ENCODE data around the gene SLC27A4.

DNA sequence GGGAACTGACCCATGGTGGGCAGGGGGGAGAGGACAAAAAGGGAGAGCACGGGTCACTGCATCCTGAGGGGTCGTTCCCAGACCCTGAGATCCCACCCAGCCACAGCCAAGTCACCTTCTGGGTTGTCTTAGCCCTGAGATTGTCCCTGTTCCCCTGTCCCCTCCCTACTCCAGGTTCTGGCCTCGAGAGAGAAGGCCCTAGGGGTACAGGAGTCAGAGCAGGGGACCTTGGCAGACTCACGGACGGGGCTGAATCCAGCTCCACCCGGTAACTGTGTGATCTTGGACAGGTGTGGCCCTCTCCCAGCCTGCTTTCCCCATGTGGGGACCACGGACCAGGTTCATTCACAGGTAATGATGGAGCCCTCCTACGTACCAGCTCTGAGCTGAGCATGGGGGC is 69.1 kb downstream of the SLC27A4 start:
- TF ChIP-seq POLR2A (IDR thresholded peaks at IDR 0.05): no peak
- TF ChIP-seq, protein P1, sequence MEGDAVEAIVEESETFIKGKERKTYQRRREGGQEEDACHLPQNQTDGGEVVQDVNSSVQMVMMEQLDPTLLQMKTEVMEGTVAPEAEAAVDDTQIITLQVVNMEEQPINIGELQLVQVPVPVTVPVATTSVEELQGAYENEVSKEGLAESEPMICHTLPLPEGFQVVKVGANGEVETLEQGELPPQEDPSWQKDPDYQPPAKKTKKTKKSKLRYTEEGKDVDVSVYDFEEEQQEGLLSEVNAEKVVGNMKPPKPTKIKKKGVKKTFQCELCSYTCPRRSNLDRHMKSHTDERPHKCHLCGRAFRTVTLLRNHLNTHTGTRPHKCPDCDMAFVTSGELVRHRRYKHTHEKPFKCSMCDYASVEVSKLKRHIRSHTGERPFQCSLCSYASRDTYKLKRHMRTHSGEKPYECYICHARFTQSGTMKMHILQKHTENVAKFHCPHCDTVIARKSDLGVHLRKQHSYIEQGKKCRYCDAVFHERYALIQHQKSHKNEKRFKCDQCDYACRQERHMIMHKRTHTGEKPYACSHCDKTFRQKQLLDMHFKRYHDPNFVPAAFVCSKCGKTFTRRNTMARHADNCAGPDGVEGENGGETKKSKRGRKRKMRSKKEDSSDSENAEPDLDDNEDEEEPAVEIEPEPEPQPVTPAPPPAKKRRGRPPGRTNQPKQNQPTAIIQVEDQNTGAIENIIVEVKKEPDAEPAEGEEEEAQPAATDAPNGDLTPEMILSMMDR (IDR thresholded peaks at IDR 0.05 in 8 of 11, conservative IDR thresholded peaks at IDR 0.05 in 3 of 11): no peak
- no peak for TF ChIP-seq POLR2AphosphoS5 (IDR thresholded peaks at IDR 0.05)

Measured in spleen (tissue), 7 donors.